Activated B cell treated with CpG ODN at 0.5 μM for 24 hours (primary cell): ENCODE data around the gene SH3PXD2A. TPM values are rescaled to one million over a fixed set of nuclear protein-coding genes. Genes with fewer than 3 reads are reported as not detected.

Source experiments
- ATAC-seq: fragments of 200-7000 bp; cut with Tn5 transposase; one replicate; pipeline ENCODE4 v1.10.0; 2021; ENCODE audit warnings: low read depth, mild to moderate bottlenecking, moderate library complexity
- CTCF ChIA-PET: fragments of 350-600 bp; sonication (Branson Sonifier 250); formaldehyde crosslinking; loops from one replicate; lab custom pipeline; 2021; ENCODE audit warnings: antibody characterized with exemption; lab: Charles Lee
- POLR2A ChIA-PET: fragments of 350-600 bp; sonication (Branson Sonifier 250); formaldehyde crosslinking; loops from one replicate; lab custom pipeline; 2021; ENCODE audit warnings: antibody characterized with exemption; lab: Charles Lee
- DNase-seq: peaks from one replicate; pipeline ENCODE4 v3.0.0; 2022
- H3K27ac Mint-ChIP-seq: one replicate; pipeline ENCODE4 v1.8.0; 2020; ENCODE audit warnings: mixed read lengths
- H3K27me3 Mint-ChIP-seq: one replicate; pipeline ENCODE4 v1.8.0; 2021; ENCODE audit warnings: mixed read lengths
- H3K36me3 Mint-ChIP-seq: one replicate; pipeline ENCODE4 v1.8.0; 2021; ENCODE audit warnings: low read depth, mixed read lengths
- H3K4me1 Mint-ChIP-seq: one replicate; pipeline ENCODE4 v1.8.0; 2021; ENCODE audit warnings: mixed read lengths
- H3K4me3 Mint-ChIP-seq: one replicate; pipeline ENCODE4 v1.8.0; 2020; ENCODE audit warnings: mild to moderate bottlenecking, mixed read lengths
- H3K9me3 Mint-ChIP-seq: one replicate; pipeline ENCODE4 v1.8.0; 2020; ENCODE audit warnings: mixed read lengths
- intact Hi-C: fragments of 100-400 bp; cut with micrococcal nuclease; formaldehyde crosslinking; loops from one replicate; pipeline ENCODE4 v1.15.1; 2024
- total RNA-seq: library from RNA; stranded (reverse); gene quantifications from 2 replicates; pipeline ENCODE4 v1.2.3, GENCODE V29; 2022
- TF ChIP-seq, protein P1 (sequence below): fragments of 200-600 bp; IDR thresholded peaks from one replicate; pipeline ENCODE4 v1.8.0; 2022; ENCODE audit warnings: antibody characterized with exemption, mild to moderate bottlenecking

The SH3PXD2A gene
- total RNA-seq, 1 donor from 2014 or later = 18.2 TPM

DNA sequence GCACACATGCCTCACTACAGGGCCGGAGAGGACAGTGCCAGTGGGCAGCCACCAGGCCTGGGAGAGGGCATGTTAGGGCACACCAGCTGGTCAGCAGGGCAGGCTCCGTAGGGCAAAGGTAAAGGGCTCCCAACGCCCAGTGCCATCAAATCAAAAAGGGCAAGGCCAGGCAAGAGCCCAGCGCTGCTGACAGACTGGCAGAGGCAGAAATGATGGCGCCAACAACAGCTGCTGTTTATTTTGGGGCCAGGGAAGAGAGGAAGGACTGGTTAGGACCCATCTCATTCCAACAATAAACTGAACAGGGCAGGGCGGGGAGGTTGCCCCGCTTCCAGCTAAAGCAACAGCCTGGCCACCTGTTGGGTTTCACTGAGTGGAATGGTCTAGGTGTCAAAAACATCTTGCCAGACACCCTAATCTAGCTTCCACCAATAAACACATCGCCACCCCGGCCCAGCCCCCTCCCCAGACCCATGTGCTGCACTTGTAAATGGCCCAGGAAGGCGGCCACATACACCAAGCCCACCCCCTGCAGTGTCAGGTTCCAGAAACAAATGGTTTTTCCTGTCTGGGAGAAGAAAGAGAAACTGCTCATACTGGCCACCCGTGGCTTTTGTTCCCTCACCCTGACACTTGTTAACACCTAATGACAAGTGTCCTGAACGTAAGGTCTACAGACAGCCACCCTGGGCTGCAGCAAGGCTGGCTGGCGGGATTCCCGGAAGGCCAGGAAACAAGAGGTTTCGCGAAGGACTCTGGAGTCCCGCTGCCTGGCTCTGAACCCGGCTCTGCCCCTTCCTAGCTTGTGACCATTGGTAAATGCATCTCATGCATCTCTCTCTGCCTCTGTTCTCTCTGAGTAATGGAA is 15.3 kb downstream of the SH3PXD2A start:
- intact Hi-C loops = no loop called here
- POLR2A ChIA-PET = no interaction called here
- peaks cover 3% of the 10 kb centered on the region for H3K27me3 Mint-ChIP-seq
- no peaks in the 10 kb centered on the region for H3K36me3 Mint-ChIP-seq
- no peak overlapping the region for H3K27ac Mint-ChIP-seq
- CTCF ChIA-PET = interaction anchor here (0.6 kb wide), 1 partner anchor 16 kb away, joined by 3 read pairs; no protein-coding TSS in a partner anchor
- no peaks in the 10 kb centered on the region for H3K9me3 Mint-ChIP-seq
- DNase-seq (no peak), ATAC-seq (no peak)
- TF ChIP-seq, protein P1, sequence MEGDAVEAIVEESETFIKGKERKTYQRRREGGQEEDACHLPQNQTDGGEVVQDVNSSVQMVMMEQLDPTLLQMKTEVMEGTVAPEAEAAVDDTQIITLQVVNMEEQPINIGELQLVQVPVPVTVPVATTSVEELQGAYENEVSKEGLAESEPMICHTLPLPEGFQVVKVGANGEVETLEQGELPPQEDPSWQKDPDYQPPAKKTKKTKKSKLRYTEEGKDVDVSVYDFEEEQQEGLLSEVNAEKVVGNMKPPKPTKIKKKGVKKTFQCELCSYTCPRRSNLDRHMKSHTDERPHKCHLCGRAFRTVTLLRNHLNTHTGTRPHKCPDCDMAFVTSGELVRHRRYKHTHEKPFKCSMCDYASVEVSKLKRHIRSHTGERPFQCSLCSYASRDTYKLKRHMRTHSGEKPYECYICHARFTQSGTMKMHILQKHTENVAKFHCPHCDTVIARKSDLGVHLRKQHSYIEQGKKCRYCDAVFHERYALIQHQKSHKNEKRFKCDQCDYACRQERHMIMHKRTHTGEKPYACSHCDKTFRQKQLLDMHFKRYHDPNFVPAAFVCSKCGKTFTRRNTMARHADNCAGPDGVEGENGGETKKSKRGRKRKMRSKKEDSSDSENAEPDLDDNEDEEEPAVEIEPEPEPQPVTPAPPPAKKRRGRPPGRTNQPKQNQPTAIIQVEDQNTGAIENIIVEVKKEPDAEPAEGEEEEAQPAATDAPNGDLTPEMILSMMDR = no peak
- no peak overlapping the region for H3K4me3 Mint-ChIP-seq
- H3K4me1 Mint-ChIP-seq = peaks cover 2% of the 10 kb centered on the region

DNA sequence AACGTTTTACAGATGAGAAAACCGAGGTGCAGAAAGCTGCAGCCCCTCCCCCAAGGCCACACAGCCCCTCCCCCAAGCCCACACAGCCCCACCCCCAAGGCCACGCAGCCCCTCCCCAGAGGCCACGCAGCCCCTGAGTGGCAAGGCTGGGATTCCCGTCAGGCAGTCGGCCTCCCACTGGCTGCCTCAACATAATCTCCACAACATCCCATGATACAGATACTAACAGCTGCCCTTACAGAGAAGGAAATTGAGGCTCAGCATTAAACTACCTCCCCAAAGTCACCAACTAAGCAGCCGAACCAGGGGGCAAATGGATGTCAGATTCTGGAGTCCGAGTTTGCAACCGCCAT is 15.9 kb downstream of the SH3PXD2A start:
- intact Hi-C loops = no loop called here
- no peaks in the 10 kb centered on the region for H3K36me3 Mint-ChIP-seq
- H3K27ac Mint-ChIP-seq = no peak overlapping the region
- no peaks in the 10 kb centered on the region for H3K9me3 Mint-ChIP-seq
- ChIA-PET CTCF (no interaction called here), POLR2A (no interaction called here)
- ATAC-seq = no peak
- no peaks in the 10 kb centered on the region for H3K4me1 Mint-ChIP-seq
- no peak for DNase-seq
- peaks cover 3% of the 10 kb centered on the region for H3K27me3 Mint-ChIP-seq
- TF ChIP-seq, protein P1 = no peak
- no peak overlapping the region for H3K4me3 Mint-ChIP-seq

DNA sequence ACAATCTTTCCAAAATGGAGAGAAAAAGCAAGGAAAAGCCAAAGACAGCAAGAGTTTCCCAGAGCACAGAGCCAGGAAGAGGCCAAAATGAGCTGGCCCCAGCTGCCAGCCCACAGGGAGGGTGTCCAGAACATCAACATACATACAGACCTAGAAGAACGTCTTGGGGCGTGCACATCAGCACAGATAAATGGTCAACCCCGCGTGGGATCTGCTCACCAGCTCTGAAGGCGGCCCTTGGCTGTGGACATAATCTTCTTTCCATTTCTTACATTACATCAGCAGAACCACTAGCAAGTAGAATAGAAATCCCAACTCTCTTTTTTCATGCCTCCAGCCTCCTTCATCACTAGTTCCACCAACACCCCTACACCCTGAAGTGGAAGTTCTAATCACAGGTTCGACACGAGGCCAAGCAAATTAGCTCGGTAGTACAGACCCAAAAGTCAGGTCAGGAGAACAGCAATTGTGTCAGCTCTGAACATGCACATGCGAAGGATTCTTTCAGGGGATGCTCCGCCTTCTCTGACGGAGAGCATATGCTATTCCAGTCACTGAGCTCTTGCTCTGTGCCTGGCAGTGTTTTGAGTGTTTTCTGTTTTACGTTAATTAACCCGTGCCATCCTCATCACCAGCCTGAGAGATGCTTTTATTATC is 16.4 kb downstream of the SH3PXD2A start:
- peaks cover 3% of the 10 kb centered on the region for H3K27me3 Mint-ChIP-seq
- intact Hi-C loops = no loop called here
- ATAC-seq (no peak), DNase-seq (no peak)
- no peaks in the 10 kb centered on the region for H3K36me3 Mint-ChIP-seq
- no peaks in the 10 kb centered on the region for H3K9me3 Mint-ChIP-seq
- TF ChIP-seq, protein P1 = no peak
- H3K4me3 Mint-ChIP-seq = no peak overlapping the region
- ChIA-PET POLR2A (no interaction called here), CTCF (no interaction called here)
- no peaks in the 10 kb centered on the region for H3K4me1 Mint-ChIP-seq
- no peak overlapping the region for H3K27ac Mint-ChIP-seq

DNA sequence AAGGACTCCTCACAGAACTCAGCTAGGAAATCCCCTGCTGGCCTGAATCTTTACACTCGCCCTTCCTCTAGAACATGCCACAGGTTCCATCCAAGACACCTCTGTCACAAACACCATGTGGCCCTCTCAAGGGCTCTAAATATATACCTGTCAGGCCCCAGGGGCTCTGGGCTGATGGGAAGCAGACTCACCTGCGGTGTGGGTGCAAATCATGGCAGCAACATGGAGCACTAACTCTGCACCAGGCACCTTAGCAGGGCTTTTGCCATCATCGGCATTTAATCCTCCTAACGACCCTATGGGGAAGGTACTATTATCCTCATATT is 17.3 kb downstream of the SH3PXD2A start:
- Mint-ChIP-seq H3K9me3 (peaks cover under 1% of the 10 kb centered on the region), H3K4me3 (no peak overlapping the region), H3K27ac (no peak overlapping the region), H3K36me3 (no peaks in the 10 kb centered on the region), H3K27me3 (peaks cover 3% of the 10 kb centered on the region), H3K4me1 (no peaks in the 10 kb centered on the region)
- TF ChIP-seq, protein P1 = no peak
- no peak for DNase-seq
- ATAC-seq = no peak
- intact Hi-C loops = no loop called here
- POLR2A ChIA-PET = no interaction called here
- CTCF ChIA-PET = no interaction called here

DNA sequence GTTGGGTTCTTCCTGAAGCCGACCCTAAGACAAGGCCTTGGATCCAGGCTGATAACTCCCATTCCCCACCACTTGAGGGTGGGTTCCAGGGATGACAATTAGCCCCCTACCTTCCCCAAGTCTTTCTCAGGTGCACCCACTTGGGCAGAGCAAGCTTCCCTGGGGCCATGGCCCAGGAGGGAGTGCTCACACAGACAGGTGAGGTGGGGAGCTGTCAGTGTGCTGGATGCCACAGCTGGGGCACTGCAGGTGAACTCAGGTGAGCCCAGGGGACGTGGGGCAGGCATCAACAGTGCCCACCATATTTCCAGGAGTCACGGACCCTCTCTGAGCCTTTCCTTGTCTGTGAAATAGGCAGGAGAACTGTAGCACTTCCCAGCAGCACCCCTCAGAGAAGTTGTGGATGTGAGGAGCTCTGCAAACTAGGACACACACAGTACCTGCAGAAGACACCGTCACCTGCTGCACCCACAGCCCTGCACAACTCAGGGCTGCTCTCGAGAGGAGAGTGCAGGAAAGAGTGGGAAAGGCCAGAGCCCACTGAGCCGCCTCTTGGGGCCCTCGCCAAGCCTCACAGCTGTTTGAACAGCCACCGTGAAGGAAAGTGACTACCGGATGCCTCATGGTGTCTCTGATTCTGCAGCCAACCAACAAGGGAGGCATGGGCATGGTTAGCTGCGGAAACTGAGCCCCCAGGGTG is 17.9 kb downstream of the SH3PXD2A start:
- no peak overlapping the region for H3K4me3 Mint-ChIP-seq
- no peaks in the 10 kb centered on the region for H3K36me3 Mint-ChIP-seq
- ChIA-PET CTCF (no interaction called here), POLR2A (no interaction called here)
- H3K4me1 Mint-ChIP-seq = no peaks in the 10 kb centered on the region
- TF ChIP-seq, protein P1 = no peak
- H3K27ac Mint-ChIP-seq = no peak overlapping the region
- ATAC-seq (peak; percentile 31), DNase-seq (no peak)
- peaks cover 3% of the 10 kb centered on the region for H3K9me3 Mint-ChIP-seq
- intact Hi-C loops = no loop called here
- peaks cover 3% of the 10 kb centered on the region for H3K27me3 Mint-ChIP-seq
